ENCODE data around the gene GSDME.

GRCh38 chr7:24763303-24763901, 6.1 kb upstream of the GSDME start:
- TF ChIP-seq CTCF (conservative IDR thresholded peaks at IDR 0.05 in 1 of 2, IDR thresholded peaks at IDR 0.05 in 1 of 2; ENCODE audit: extremely low read depth in 1 of 2, insufficient read depth in 1 of 2, low read depth in 1 of 2, low read length in 2 of 2) = no peak
- TF ChIP-seq EZH2 (IDR thresholded peaks at IDR 0.05; ENCODE audit: borderline replicate concordance, low read length) = no peak

Measured in mammary epithelial cell (primary cell).